Stimulated activated CD8-positive, alpha-beta memory T cell treated with anti-CD3 and anti-CD28 coated beads, Interleukin-2, amount 100 ng/mL, for 1 hour (primary cell): ENCODE results near the gene TOMM7.
"Not testable (repeated sequence)": the region's sequence is repeated elsewhere in the genome, so short reads cannot be mapped to it uniquely, and the experiment has no call there.

Experiments
- DNase-seq, 2 donors: peaks; one replicate each; pipeline ENCODE4 v3.0.0-alpha.2; 2020; ENCODE audit warnings: low read depth in 2 of 2

TOMM7 gene

DNA sequence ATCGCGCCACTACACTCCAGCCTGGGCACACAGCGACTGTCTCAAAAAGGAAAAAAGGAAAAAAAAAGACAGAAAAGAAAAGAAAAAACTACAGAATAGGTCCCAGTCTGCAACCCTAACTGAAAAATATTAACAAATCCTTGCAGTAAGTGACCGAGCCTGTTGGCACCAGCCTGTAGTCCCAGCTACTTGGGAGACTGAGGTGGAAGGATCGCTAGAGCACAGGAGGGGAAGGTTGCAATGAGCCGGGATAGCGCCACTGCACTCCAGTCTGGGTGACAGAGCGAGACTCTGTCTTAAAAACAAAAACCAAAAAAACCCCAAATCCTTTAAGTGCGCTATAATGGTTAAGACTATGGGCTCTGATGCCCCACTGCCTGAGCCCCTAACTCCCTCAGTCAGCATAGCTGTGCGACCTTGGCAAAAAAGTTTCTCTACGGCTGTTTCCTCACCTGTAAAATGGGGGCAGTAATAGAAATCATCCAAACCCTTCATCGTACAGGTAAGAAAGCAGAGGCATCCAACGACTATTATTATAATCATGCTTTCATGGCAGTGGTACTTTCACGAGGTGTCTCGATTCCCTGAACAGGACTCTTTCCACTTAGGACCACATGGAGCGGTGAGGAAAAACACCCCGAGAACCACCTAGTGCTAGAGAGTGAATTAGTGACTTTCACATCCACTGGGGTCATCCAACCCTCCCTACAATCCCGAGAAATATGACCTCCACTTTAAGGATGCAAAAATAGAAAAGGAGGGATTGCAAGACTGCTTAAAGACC is 755 bp downstream of the TOMM7 start:
- DNase-seq = no peak

DNA sequence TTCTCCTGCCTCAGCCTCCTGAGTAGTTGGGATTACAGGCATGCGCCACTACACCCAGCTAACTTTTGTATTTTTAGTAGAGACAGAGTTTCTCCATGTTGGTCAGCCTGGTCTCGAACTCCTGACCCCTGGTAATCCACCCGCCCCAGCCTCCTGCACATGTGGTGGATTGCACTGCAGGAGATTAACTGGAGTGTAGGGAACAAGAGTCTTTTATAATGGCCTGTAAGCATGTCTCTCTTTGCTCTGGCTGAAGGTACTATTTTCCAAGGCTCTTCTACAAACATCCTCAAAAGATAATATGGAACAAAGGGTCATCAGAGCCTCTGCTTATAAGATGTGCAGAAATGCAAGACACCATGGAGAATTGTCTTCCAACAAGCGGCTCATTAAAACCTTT is 3.2 kb downstream of the TOMM7 start:
- DNase-seq = no peak

DNA sequence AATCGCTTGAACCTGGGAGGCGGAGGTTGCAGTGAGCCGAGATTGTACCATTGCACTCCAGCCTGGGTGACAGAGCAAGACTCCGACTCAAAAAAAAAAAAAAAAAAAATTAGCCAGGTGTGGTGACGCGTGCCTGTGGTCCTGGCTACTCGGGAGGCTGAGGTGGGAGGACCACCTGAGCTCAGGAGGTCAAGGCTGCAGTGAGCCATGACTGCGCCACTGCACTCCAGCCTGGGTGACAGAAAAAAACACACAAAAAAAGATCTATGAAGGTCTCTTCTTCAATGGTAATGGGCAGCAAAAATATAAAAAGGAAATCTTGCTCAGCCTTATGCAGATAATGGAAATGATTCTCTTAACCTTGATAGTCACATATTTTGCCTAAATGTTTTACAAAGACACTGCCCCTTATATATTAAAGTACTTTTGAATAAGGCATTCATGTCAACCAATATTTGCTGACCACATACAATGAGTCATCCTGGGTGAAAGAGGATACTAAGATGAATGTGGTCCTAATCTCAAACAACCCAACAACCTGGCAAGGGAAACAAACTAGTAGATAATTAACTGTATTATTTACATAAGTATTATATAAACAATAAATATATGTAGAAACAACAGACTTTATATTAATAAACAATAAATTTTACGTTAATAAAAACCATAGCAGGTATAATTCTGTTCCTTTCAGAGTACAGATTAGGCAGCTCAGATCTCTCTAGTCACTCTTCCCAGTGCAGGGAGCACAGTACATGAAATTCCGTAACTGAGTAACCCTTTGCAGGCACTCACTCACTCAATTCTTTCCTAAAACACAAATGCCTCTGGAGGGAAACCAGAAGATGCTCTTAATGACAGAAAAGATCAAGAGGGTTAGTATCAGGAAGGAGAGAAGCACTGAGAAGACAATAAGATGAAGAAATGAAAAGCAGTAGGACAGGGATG is 8.1 kb downstream of the TOMM7 start:
- DNase-seq = no peak

DNA sequence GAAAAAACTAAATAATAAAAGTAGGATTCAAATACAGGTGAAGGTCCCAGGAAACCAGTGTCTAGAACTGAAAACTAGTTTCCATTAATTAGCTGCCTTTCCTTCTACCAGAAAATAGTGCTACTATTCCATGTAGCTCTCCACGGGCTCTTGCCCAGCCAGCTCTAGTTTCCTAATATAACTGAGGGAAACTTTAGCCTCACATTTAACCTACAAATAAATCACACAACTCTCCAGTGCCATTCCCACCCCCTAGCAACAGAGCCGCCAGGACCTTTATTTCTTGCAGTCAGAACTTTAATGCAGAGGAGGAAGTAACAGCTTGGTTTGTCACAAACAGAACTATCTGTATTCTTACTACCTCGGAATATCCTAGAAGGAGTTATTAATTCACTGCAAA is 10.3 kb downstream of the TOMM7 start:
- DNase-seq = no peak

DNA sequence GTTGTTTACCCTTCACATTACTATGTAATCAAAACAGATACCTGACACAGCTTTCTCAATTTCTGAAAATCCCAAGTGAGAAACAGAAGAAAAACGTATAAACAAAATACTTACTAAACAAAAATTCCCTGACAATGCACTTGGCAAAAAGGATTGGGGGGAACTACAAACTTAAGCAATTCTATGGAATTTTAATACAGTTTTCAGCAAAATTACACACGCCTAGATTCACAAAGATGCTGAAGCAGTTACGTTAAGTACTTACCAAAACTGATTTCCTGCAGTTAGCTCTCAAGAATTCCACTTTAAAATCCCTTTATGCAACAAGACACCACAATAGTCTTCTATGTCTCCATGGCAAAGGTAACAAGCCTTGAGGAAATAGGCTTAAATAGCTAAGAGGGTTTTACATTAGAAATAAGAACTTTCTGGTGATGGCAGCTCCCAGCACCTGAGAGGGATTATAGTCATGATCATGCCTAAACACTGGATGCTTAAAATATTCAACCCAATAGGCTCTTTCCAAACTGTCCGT is 10.8 kb downstream of the TOMM7 start:
- no peak for DNase-seq

DNA sequence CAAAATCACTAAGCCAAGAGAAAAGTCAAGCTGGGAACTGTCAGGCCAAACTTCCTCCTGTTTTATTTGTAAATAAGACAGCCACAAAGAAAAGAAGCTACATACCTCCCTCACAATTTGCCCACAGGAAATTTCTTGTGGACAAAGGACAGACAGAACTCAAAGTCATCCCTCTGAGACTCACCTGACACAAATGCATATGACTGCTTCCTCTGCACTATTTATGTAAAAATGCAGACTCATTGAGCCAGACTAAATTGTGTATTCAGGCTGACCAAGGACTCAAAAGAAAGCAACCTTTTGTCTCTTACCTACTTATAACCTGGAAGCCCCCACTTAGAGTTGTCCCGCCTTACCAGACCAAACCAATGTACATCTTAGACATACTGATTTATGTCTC is 11.8 kb downstream of the TOMM7 start:
- DNase-seq = no peak

DNA sequence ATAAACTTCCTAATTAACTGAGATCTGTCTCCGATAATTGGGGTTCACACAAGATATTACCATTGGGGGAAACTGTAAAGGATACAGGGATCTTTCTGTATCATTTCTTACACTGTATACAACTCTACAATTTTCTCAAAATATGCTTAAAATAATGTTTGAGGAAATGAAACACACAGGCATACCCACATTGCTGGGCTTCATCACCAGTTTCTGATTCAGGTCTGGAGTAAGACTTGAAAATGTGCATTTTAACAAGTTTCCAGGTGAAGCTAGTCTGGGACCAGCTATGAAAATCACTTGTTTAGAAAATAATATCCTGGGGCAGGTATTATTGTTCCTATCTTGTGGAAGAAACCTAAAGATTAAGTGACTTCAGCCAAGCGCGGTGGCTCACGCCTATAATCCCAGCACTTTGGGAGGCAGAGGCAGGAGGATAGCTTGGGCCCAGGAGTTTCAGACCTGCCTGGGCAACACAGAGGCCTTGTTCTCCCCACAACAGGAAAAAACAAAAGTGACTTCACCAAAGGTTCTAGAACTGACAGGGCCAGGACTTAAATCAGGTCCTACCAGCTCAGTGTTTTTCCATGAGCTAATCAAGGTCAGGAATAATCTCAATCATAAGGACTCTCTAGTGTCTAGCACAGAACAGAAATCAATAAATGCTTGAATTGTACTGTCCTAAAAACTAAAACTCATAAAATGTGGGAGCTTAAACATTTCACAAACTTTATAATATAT is 12.6 kb downstream of the TOMM7 start:
- DNase-seq = no peak

DNA sequence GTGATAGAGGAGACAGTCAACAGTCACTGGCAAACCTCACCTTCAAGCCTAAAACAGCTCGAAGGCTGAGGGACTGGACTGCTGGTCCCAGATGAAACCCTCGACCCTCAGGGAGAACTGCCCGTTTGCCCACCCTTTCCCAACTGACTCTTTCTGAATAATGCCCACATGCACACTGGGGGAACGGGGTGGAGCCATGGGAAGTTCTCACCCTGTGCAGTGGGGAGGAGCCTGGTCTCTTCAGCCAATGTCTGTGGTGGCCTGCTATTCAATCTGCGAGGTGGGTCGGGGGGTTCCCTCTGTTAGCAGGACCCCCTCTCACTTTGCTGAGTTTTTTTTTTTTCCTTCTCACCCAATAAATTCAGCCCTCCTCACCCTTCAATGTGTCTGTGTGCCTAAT is 14.5 kb downstream of the TOMM7 start:
- no peak for DNase-seq

DNA sequence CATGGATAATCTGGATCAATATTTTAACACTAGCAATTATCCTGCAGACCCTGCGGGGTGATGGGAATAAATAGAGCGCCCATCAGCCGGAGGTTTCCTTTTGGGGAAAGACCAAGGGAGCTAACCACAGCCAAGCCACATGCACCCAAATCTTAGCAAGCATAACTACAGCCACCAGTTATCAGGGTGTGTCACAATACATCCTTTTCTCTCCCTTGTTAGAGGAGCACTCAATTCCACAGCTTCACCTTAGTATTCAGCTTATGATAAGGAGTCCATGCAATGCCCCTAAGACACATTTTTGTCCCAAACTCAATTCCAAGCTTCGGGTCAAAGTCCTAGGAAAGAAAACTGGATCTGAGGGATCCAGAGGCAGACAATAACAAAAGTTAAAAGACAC is 15.9 kb downstream of the TOMM7 start:
- DNase-seq = no peak

DNA sequence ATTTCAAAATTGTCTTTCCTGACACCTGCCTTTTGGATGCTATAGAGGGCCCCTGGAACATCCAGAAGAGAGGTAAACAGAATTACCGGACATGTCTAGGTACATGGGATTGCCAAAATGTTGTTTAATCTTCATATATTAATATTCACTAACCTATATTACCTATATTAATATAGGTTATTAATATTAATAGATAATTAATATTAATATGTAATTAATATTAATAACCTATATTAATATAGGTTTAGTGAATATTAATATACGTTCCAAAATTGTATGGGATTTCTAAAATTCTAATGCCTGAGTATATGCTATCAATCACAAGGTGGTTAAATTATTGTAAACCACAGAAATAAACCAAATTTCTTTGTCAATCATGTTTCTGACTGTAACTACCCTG is 17.4 kb downstream of the TOMM7 start:
- DNase-seq = no peak

DNA sequence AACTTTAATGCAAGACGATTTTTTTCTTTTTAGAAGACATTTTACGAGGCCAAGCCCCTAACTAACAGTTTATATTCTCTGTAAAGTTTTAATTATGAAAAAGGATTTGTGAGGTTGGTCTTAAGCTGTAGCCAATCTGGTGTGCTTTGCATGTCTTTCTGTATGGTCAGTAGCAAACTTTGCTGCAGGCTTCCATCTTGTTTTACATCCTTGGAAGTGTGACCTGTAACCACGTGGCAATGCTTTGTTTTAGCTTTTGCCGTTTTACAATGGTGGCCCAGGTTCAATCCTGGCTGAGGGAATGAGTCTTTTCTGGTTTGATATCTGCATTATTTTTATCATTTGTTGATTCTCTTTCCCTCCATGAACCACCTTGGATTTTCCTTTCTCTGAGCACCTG is 19.8 kb downstream of the TOMM7 start:
- not testable (repeated sequence) for DNase-seq

DNA sequence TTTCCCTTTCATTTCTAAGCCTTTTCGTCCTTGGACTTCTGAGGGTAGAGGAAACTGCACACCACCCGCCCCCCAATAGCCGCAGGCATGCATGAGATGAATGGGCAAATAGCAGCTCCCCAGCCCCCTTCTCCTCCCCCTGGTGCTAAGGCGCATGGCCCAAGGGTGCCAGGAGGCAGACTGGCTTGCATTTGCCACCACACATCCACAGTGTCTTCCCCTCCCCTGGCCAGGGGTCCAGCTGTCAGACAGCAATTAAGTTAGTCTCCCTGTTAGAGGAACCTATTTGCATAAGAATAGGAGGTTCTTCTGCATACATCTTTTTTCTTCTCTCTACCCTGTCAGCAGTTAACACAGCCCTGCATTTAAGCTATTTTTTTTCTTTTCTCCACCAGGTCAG is 20.2 kb downstream of the TOMM7 start:
- no peak for DNase-seq

DNA sequence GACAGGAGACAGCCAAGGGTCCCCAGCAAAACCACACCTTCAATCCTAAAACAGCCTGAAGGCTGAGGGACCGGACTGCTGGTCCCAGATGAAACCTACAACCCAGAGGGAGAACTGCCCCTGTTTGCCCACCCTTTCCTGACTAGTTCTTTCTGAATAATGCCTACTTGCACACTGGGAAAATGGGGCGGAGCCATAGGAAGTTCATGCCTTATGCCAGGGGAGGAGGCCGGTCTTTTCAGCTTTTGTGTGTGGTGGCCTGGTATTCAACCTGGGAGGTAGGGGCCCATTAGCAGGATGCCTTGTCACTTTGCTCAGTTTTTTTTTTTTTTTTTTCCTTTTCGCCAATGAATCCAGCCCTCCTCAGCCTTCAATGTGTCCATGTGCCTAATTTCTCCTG is 20.7 kb downstream of the TOMM7 start:
- no peak for DNase-seq

DNA sequence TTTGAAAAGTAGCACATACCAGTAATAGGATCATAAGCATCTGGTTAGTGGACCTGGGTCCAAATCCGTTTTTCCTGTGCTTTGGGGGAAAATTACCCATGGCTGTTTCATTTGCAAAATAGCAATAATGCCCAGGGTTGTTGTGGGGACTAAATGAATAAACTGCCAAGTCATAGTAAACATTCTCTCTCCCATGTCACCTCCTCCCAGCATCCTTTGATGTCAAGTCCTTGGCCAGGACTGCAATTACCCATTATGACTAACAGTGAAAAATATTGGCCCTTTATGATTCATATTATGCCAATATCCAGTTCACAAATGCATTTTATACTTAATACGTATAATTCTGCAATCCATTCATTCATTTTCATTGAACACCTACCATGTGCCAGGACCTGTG is 23.0 kb downstream of the TOMM7 start:
- no peak for DNase-seq

DNA sequence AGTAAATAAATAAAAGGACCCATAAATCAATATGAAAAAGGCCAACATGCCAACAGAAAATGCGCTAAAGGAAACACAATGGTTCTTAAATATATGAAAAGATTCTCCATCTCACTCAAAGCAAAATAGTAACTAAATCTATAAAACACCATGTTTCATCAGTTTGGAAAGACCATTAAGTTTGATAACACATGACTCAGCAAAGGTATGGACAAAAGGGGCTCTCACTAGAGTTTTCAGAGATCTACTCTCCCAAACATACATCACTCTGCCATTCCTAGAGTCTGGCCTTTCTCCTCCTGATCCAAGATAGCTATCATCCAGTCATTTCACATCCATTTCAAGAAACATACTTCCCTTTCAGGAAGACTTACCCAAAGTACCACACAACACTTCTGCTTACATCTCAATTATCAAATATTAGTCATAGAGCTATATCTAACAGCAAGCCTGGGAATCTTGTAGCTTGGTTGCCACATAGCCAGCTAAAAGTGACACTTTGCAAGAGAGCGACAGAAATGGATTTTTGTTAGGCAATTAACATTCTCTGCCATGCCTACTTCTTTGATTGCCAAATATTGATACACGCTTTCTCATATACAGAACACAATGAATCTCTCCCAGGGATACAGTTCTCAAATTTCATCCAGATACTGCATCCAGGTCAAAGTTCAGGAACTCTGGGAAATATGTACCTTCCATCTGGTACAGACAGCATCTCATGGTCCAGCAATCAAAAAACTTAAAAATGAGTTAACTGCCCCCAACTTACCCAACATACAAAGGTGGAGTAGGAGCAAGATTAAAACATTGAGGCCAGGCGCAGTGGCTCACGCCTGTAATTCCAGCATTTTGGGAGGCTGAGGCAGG is 28.8 kb downstream of the TOMM7 start:
- DNase-seq = no peak

DNA sequence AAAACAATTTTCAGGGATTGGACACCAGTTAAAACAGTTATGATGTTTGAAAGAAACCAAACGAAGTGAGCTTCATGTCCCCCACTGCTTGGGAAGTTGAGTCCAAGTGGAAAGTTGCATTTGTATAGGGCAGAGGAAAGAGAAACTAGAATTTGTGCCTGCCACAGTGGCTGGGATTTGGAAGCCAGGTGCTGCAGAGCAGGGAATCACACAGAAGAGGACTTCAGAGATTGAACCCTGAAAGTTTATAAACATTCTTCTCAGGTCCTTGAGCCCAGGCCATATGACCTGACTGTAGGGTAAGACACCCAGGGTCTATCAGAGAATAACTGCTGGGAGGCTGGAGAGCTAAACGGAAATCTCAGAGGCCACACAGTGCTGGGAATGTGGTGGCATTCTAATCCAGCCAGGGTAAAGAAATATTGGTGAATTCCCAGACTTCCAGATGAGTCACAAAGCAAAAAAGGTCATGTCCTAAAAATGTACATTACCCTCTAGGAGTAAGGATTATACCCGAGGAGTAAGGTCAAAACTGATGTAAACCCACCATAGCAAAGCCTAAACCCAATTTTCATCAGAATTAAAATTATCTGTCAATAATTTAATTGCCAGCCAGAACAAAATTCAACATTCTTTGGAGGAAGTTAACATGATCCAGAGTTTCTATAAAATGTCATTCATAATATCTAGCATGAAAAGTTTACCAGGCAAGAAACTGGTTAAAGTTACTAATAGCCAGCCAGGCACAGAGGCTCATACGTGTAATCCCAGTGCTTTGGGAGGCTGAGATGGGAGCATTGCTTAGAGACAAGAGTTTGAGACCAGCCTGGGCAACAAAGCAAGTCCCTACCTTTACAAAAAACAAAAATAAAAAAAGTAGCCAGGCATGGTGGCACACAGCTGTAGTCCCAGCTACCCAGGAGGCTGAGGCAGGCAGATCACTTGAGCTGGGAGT is 31.2 kb downstream of the TOMM7 start:
- no peak for DNase-seq

DNA sequence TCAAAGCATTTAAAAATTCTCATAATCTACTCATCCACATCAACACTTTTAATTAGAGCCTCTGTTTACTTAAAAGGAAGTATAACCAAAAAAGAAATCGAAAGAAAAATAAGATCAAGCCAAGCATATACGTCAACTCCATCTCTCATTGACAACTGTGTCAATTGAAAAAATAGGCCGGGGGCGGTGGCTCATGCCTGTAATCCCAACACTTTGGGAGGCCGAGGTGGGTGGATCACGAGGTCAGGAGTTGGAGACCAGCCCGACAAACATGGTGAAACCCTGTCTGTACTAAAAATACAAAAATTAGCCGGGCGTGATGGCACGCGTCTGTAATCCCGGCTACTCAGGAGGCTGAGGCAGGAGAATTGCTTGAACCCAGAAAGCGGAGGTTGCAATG is 32.0 kb downstream of the TOMM7 start:
- DNase-seq = not testable (repeated sequence)

DNA sequence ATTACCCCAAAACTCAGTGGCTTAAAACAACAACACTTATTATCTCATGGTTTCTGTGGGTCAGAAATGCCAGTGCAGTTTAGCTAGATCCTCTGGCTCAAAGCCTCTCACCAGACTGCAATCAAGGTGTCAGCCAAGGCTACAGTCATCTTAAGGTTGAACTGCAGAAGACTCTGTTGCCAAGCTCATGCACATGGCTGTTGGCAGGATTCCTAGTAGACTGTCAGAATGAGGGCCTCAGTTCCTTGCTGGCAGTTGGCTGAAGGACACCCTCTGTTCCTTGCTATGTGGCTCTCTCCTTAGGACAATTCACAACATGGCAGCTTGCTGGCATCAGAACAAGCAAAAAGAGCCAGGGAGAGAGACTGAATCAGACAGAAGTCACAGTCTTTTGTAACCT is 34.7 kb downstream of the TOMM7 start:
- DNase-seq = no peak

DNA sequence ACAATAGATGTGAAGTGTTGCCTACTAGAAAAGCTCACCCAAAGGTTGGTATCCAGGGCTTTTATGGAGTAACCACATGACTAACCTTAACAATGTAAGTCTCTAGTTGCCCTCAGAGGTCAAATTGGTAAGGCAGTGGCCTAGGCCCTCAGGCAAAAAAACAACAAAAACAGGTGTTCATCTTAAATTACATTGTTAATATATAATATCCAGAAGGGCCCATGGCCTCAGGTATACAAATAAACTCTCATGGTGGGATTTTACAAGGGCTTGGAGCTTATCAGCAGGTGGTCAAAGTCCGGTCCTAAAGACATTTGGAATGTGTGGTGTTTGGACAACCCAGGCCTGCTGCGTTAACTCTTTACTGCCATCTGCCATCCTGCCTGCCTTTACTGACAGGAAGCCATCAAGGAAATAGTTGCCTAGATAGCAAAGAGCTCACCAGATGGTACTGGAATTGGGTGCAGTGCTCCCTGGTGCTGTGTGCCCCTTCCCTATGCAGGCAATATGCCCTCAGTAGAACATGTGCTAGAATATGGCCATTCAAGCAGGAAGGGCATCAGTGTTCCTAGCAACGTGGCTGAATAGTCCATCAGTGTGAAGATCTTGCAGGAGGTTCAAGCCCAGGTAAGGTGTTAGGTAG is 36.2 kb downstream of the TOMM7 start:
- DNase-seq = no peak
